H1 (cell line): ENCODE data around the gene ZBTB8B. TPM values are rescaled to one million over a fixed set of nuclear protein-coding genes. Genes with fewer than 3 reads are reported as not detected.

Experiments used
- CTCF ChIA-PET: fragments of 300-600 bp; sonication (Branson Sonifier 250); formaldehyde crosslinking; loops from one replicate; lab custom pipeline; 2021; ENCODE audit not compliant: partially characterized antibody; lab: Charles Lee
- POLR2A ChIA-PET: fragments of 300-600 bp; sonication (Branson Sonifier 250); formaldehyde crosslinking; loops from one replicate; lab custom pipeline; 2021; ENCODE audit warnings: inconsistent platforms; ENCODE audit not compliant: partially characterized antibody; lab: Charles Lee
- DNase-seq, 2 experiments: peaks; one replicate each; pipeline versions ENCODE4 v3.0.0 to v3.0.0-alpha.2; 2010 to 2022; ENCODE audit warnings: low spot score in 2 of 2, low read depth in 1 of 2, mixed read lengths in 1 of 2
- FAIRE-seq: peaks from 2 replicates; lab custom pipeline; 2011; peaks lifted over from hg19 to GRCh38; lab: Jason Lieb, UNC
- H2AFZ ChIP-seq: 2 replicates; pipeline ENCODE4 v1.8.1; 2012; ENCODE audit warnings: low read length, inconsistent platforms
- H2AK5ac ChIP-seq: 2 replicates; pipeline ENCODE4 v1.6.1; 2013; ENCODE audit warnings: low read depth, low read length
- H2BK120ac ChIP-seq: replicated peaks from 2 replicates; pipeline ENCODE3; 2013; ENCODE audit warnings: low read depth, low read length, inconsistent platforms
- H2BK12ac ChIP-seq: 2 replicates; pipeline ENCODE4 v1.6.1; 2013; ENCODE audit warnings: low read depth, low read length
- H2BK15ac ChIP-seq: 2 replicates; pipeline ENCODE4 v1.6.1; 2013; ENCODE audit warnings: low read length
- H2BK20ac ChIP-seq: 2 replicates; pipeline ENCODE4 v1.6.1; 2013; ENCODE audit warnings: low read length
- H2BK5ac ChIP-seq: 2 replicates; pipeline ENCODE4 v1.6.1; 2013; ENCODE audit warnings: low read depth, low read length
- H3K14ac ChIP-seq: 2 replicates; pipeline ENCODE4 v1.6.1; 2013; ENCODE audit warnings: inconsistent platforms; ENCODE audit not compliant: insufficient read length
- H3K18ac ChIP-seq: 2 replicates; pipeline ENCODE4 v1.6.1; 2013; ENCODE audit warnings: low read length; ENCODE audit errors: extremely low read depth
- H3K23ac ChIP-seq: 2 replicates; pipeline ENCODE4 v1.6.1; 2013; ENCODE audit warnings: inconsistent platforms; ENCODE audit not compliant: insufficient read length
- H3K23me2 ChIP-seq: 2 replicates; pipeline ENCODE4 v1.6.1; 2013; ENCODE audit warnings: low read depth, low read length
- H3K27ac ChIP-seq: 2 replicates; pipeline ENCODE4 v1.6.1; 2011; ENCODE audit warnings: low read depth, low read length, inconsistent platforms
- H3K27me3 ChIP-seq, 4 experiments: replicated peaks in 1 of 4; 1 replicate in 1 of 4; 2 replicates in 3 of 4; pipeline versions ENCODE4 v1.6.1 to v1.8.1; 2011 to 2013; ENCODE audit warnings: low read length in 3 of 4, mild to moderate bottlenecking in 3 of 4, inconsistent platforms in 2 of 4, mixed read lengths in 2 of 4, moderate library complexity in 1 of 4; ENCODE audit not compliant: control insufficient read depth in 3 of 4, insufficient read depth in 3 of 4; ENCODE audit errors: extremely low read depth in 1 of 4
- H3K36me3 ChIP-seq, 4 experiments: 2 replicates each; pipeline versions ENCODE4 v1.6.1 to v1.8.1; 2011 to 2013; ENCODE audit warnings: mild to moderate bottlenecking in 4 of 4, low read length in 3 of 4, moderate library complexity in 2 of 4, control low read depth in 1 of 4, inconsistent platforms in 1 of 4; ENCODE audit not compliant: insufficient read depth in 4 of 4, control insufficient read depth in 2 of 4
- H3K4ac ChIP-seq: replicated peaks from 2 replicates; pipeline ENCODE3; 2013; ENCODE audit warnings: low read length, low read depth, mixed read lengths, inconsistent platforms; ENCODE audit not compliant: insufficient read length
- H3K4me1 ChIP-seq, 4 experiments: replicated peaks in 1 of 4; 1 replicate in 1 of 4; 2 replicates in 3 of 4; pipeline versions ENCODE4 v1.6.1 to v1.8.1; 2011 to 2013; ENCODE audit warnings: low read length in 3 of 4, inconsistent platforms in 2 of 4, mixed read lengths in 1 of 4; ENCODE audit not compliant: insufficient read depth in 4 of 4, control insufficient read depth in 3 of 4
- H3K4me2 ChIP-seq, 2 experiments: 2 replicates each; pipeline versions ENCODE4 v1.6.1 to v1.8.1; 2011 to 2013; ENCODE audit warnings: low read depth in 2 of 2, low read length in 2 of 2, control low read depth in 1 of 2, inconsistent platforms in 1 of 2, mild to moderate bottlenecking in 1 of 2; ENCODE audit not compliant: insufficient read depth in 1 of 2
- H3K4me3 ChIP-seq, 4 experiments: fragments of 200-600, 300-600 bp in 1 of 4; sonication (generic), shearing (Covaris generic), sonication (Bioruptor Twin) in 1 of 4; 2 replicates each; pipeline versions ENCODE4 v1.5.1 to v1.8.1; 2011 to 2016; ENCODE audit warnings: low read length in 4 of 4, low read depth in 3 of 4, control low read depth in 2 of 4, inconsistent platforms in 2 of 4, mild to moderate bottlenecking in 2 of 4, mixed read lengths in 1 of 4, moderate library complexity in 1 of 4; ENCODE audit not compliant: insufficient read depth in 2 of 4; ENCODE audit errors: extremely low read depth in 1 of 4
- H3K56ac ChIP-seq: replicated peaks from 2 replicates; pipeline ENCODE3; 2013; ENCODE audit warnings: low read depth, mild to moderate bottlenecking, mixed read lengths, low read length, inconsistent platforms; ENCODE audit not compliant: insufficient read length
- H3K79me1 ChIP-seq: 2 replicates; pipeline ENCODE4 v1.6.1; 2013; ENCODE audit warnings: low read depth, low read length, control low read depth
- H3K79me2 ChIP-seq, 2 experiments: 2 replicates each; pipeline versions ENCODE4 v1.6.1 to v1.8.1; 2012 to 2013; ENCODE audit warnings: low read length in 2 of 2, mild to moderate bottlenecking in 2 of 2, inconsistent platforms in 1 of 2; ENCODE audit not compliant: insufficient read depth in 2 of 2, control insufficient read depth in 1 of 2
- H3K9ac ChIP-seq, 4 experiments: replicated peaks in 1 of 4; 1 replicate in 1 of 4; 2 replicates in 3 of 4; pipeline versions ENCODE4 v1.6.1 to v1.8.1; 2011 to 2013; ENCODE audit warnings: low read depth in 3 of 4, low read length in 3 of 4, control low read depth in 2 of 4, mild to moderate bottlenecking in 2 of 4, moderate library complexity in 2 of 4, inconsistent platforms in 1 of 4; ENCODE audit errors: extremely low read depth in 1 of 4
- H3K9me3 ChIP-seq, 2 experiments: 2 replicates each; pipeline versions ENCODE4 v1.6.1 to v1.8.1; 2012 to 2013; ENCODE audit warnings: mild to moderate bottlenecking in 2 of 2, moderate library complexity in 2 of 2, control low read depth in 1 of 2, inconsistent platforms in 1 of 2, low read depth in 1 of 2, low read length in 1 of 2, mixed read lengths in 1 of 2; ENCODE audit not compliant: insufficient read depth in 2 of 2
- H4K20me1 ChIP-seq, 2 experiments: replicated peaks in 1 of 2; 2 replicates each; pipeline versions ENCODE3 to v1.8.1; 2011 to 2013; ENCODE audit warnings: inconsistent platforms in 2 of 2, low read length in 2 of 2, mild to moderate bottlenecking in 1 of 2; ENCODE audit not compliant: insufficient read depth in 2 of 2, control insufficient read depth in 1 of 2
- H4K5ac ChIP-seq: 2 replicates; pipeline ENCODE4 v1.6.1; 2013; ENCODE audit warnings: low read length, low read depth, mixed read lengths, inconsistent platforms; ENCODE audit not compliant: insufficient read length
- H4K8ac ChIP-seq: 2 replicates; pipeline ENCODE4 v1.8.0; 2013; ENCODE audit warnings: mild to moderate bottlenecking, moderate library complexity, low read length, inconsistent platforms; ENCODE audit not compliant: insufficient read depth; ENCODE audit errors: extremely low read depth
- H4K91ac ChIP-seq: replicated peaks from 2 replicates; pipeline ENCODE3; 2013; ENCODE audit warnings: low read length, mixed read lengths, inconsistent platforms; ENCODE audit not compliant: insufficient read length
- JUND ChIP-seq: IDR thresholded peaks from 2 replicates; pipeline ENCODE4 v1.6.1; 2011; ENCODE audit warnings: mild to moderate bottlenecking, improper control_type of control experiment, low read length
- WGBS, 2 experiments: shearing (Covaris generic) in 1 of 2; methylation state at CpG; one replicate each; pipeline versions ENCODE4 v1.1.6 to v1.1.7; 2013 to 2015; ENCODE audit warnings: low lambda C conversion rate in 2 of 2, mixed read lengths in 2 of 2, inconsistent platforms in 1 of 2, low coverage in 1 of 2, missing lambda C conversion rate in 1 of 2; ENCODE audit not compliant: insufficient replicate concordance in 2 of 2, insufficient coverage in 1 of 2, insufficient read length in 1 of 2; ENCODE audit errors: extremely low coverage in 1 of 2, missing lambda C conversion rate in 1 of 2; 5-methylcytosine and 5-hydroxymethylcytosine counted together
- polyA plus RNA-seq, 7 experiments: library from polyadenylated mRNA; depleted of rRNA in 3 of 7; stranded (reverse) in 5 of 7; unstranded in 2 of 7; fragments of >200 nt in 5 of 7; fragments of 200-250 nt in 2 of 7; gene quantifications; 1 replicate in 5 of 7; 2 replicates in 1 of 7; 4 replicates in 1 of 7; pipeline versions ENCODE4 v1.2.1 to v1.2.3, GENCODE V29; 2011 to 2013; ENCODE audit warnings: missing spikeins in 2 of 7, mixed read lengths in 2 of 7
- total RNA-seq: library from RNA; stranded (reverse); fragmentation: NEBNext Ultra II Directional; extraction: Animal tissue kit (Norgen Biotek cat#: 25700); gene quantifications from 2 replicates; pipeline ENCODE4 v1.2.1, GENCODE V29; 2021

ZBTB8B gene
- total and polyA plus RNA-seq, 2 of the 8 experiments (the other 6 are each of a cell fraction or from before 2014, with no cell fraction given), result 1.3 to 3.7 TPM

- ChIA-PET CTCF (interaction anchor here (0.6 to 0.9 kb wide), 3 partner anchors 18 to 101 kb away, joined by 3 to 4 read pairs (median 4); no protein-coding TSS in a partner anchor), POLR2A (interaction anchor here (0.9 to 1.8 kb wide), 2 partner anchors 8 to 17 kb away, joined by 3 to 6 read pairs; no protein-coding TSS in a partner anchor)
- Histone ChIP-seq H3K27ac (no peak overlapping the region), H3K4ac (no peak overlapping the region), H4K20me1 (no peaks in the 10 kb centered on the region), H2AK5ac (no peak overlapping the region), H3K4me2 (no peak overlapping the region), H2BK5ac (no peak overlapping the region), H2AFZ (no peak overlapping the region), H3K79me1 (no peaks in the 10 kb centered on the region), H3K4me3 (no peak overlapping the region), H4K8ac (no peak overlapping the region), H2BK15ac (no peak overlapping the region), H4K91ac (no peak overlapping the region), H3K9ac (no peak overlapping the region), H3K14ac (no peak overlapping the region), H3K36me3 (no peaks in the 10 kb centered on the region), H2BK12ac (no peak overlapping the region), H2BK20ac (no peak overlapping the region), H3K56ac (no peak overlapping the region), H3K27me3 (no peaks in the 10 kb centered on the region), H2BK120ac (no peak overlapping the region), H3K79me2 (no peaks in the 10 kb centered on the region), H3K9me3 (no peaks in the 10 kb centered on the region), H3K4me1 (peaks cover 3 to 5% (median 3%) of the 10 kb centered on the region in 4 experiments; a peak in 5 of 7 replicates), H3K23me2 (peaks cover 5% of the 10 kb centered on the region; the same call in 1 of the 2 replicates), H3K23ac (no peak overlapping the region), H4K5ac (no peak overlapping the region), H3K18ac (no peak overlapping the region)
- 96% methylated on average over 9 of the region's 9 CpGs; no CpG with 5 or more reads in 1 of the 2 experiments for WGBS, 2 experiments
- TF ChIP-seq JUND, result no peak
- FAIRE-seq (no peak), DNase-seq (no peak)
Measured at GRCh38 chr1:32501865-32502264, 37.0 kb downstream of the ZBTB8B start.
